Measurements from ENCODE around the gene RBMS1.
A peak's percentile ranks its signal among the peaks of the same experiment; 100 is the strongest.
"Not testable (repeated sequence)": the region's sequence is repeated elsewhere in the genome, so short reads cannot be mapped to it uniquely, and the experiment has no call there.

Gene RBMS1

GRCh38 chr2:160431441-160431840 lies 62.2 kb downstream of the RBMS1 start:
- no peak for DNase-seq

DNA sequence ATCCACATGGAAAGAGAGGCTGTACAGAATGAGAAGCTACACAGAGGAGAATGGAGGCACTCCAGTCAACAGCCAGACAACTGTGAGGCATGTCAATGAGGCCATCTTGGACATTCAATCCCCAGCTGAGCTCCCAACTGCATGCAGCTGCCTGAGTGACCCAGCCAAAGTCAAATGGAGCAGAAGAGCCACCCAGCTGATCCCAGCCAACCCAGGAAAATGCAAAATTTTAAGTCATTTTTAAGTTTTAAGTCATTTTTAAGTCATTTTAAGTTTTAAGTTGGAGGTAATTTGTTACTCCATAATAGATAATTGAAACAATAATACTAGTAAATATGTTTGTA lies 63.6 kb downstream of the RBMS1 start:
- no peak for DNase-seq

DNA sequence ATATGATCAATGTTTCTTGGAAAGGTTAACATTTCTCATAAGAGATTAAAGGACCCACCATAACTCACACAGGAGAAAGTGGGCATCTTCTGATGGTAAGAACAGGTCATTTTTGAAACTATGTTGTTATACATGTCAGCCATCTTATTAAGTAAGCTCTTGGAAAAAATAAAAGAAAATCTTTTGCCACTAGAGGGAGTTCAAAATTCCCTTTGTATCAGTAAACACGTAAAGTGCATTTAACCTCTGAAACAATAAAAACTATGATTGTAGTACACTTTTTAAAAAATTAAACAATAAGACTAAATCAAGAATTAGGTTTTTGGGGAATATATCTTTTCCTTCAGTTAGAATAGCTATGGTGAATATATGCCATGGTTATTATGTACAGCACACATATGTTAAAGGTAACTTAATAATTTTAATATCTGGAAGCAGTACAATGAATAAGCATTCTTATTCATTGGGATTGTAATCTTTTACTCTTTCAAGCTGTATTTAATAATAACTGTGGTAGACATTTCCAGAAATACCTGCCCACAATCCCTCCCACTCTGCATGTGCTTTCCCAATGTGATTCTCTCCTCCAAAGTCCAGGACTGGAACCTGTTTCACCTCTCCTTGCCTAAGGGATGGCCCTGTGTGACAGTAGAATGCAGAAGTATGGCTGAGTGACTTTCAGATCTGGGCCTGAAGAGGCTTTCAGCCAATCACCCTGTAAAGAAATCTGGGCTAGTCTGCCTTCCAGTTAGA lies 64.2 kb downstream of the RBMS1 start:
- peak; percentile 78 for DNase-seq

DNA sequence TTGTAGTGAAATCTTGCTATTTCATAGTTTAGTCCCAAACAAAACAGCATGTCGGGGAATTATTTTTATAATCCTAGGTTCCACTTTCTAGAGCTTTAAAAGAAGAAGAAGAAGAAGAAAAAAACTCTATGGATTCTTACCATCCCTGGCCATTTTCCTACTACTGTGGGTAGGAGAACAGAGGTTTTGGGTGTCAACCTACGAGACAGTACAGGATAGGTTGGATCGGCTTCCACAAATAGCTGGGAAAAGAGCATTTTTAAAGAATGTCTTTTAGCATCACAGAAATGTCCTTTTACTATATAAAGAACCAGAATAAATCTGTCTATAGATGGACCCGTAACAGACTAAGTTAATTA lies 65.2 kb downstream of the RBMS1 start:
- no peak for DNase-seq

DNA sequence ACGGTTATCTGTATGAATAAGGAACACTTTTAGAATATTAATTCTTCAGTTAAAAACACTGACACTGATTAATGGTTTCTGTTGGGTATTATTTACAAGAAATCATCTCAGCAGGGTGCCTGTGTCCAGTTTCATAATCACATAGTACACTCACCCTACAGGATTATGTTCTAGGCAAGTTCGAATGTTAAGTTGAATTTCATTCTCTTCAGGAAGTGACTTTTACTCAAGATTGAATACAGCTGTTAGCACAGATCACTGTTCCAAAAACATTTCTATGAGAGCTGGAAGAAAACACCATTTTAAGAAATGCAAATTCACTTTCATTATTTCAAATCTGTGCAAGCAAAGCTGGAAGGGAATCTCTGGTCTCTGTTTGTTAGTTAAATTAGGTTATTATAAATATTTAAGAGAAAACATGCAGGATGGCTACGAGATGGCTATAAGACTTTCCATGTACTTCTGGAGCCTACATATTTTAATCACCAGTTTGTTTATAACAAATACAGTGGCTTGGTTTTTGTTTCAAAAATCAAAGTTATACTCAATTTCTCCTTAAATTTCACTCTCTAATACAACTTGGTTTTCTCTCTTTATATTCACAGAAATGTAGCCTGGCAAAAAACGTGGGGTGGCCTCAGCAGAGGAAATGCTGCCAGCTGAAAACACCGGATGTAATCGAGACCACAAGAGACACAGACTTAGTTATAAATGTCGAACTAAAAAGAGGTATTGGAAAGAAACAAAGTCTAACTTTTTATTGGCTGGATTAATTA lies 65.8 kb downstream of the RBMS1 start:
- peak; percentile 62 for DNase-seq

- DNase-seq, result no peak
Observed at GRCh38 chr2:160426604-160427003, 67.0 kb downstream of the RBMS1 start.

GRCh38 chr2:160425434-160426151 lies 68.0 kb downstream of the RBMS1 start:
- no peak for DNase-seq

DNA sequence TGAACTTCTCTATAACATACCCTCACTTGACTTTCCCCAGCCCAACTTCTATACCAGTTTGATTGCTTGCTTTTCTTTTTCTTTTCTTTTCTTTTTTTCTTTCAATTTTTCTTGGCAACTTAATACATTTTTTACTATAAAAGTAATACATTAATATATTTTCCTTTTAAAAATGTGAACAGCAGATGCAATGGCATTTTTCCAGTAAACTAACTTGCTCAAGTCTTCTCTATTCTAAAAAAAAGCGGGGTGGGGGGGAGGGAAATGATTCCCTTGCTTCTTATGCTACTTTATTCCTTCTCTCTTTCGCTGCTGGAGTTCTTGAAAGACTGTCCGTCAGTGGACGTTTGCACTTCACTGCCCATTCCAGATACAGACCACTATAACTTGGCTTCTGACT lies 70.5 kb downstream of the RBMS1 start:
- no peak for DNase-seq

- not testable (repeated sequence) for DNase-seq
Observed at GRCh38 chr2:160421646-160422501, 71.7 kb downstream of the RBMS1 start.

GRCh38 chr2:160420711-160421110 lies 72.9 kb downstream of the RBMS1 start:
- DNase-seq, result no peak

- peak; percentile 34 for DNase-seq
Observed at GRCh38 chr2:160419776-160420505, 73.7 kb downstream of the RBMS1 start.

GRCh38 chr2:160418853-160419252 lies 74.8 kb downstream of the RBMS1 start:
- DNase-seq, result no peak

GRCh38 chr2:160418398-160418765 lies 75.2 kb downstream of the RBMS1 start:
- no peak for DNase-seq

- DNase-seq, result no peak
Observed at GRCh38 chr2:160417745-160418397, 75.7 kb downstream of the RBMS1 start.

DNA sequence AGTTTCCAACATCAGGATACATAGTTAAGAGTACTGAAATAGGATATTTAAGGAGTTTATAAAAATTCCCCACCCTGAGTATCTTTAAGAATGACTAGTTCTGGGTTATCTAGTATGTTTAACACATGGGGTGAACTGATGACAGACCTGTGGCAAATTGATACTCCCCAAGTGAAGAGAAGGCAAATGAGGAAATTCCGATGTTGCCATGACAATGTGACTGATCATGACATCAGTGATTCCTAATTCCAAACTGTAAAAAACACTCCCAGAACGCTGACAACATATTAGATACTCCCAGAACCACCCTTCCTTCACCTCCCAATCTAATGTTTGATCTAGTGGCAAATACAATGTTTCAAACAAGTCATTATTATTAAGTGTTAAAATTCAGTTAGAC lies 77.6 kb downstream of the RBMS1 start:
- peak; percentile 60 for DNase-seq

- no peak for DNase-seq
Observed at GRCh38 chr2:160411955-160412354, 81.7 kb downstream of the RBMS1 start.

GRCh38 chr2:160411167-160411566 lies 82.4 kb downstream of the RBMS1 start:
- DNase-seq, result peak; percentile 72

- no peak for DNase-seq
Observed at GRCh38 chr2:160409480-160409879, 84.1 kb downstream of the RBMS1 start.

DNA sequence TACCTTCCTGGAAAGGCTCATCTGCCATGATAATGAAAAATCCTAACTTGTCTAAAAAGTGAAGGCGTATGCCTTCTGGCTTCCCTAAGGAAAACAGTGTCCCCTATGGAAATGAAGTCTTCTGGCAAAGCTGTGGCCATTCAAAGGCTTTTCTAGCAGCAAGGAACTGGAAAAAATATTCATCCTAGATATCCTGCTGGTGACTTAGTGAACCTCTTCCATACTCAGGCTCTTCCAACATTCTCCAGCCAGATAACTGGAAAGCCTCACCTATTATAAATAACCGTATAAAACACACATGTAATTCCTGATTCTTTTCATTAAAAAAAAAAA lies 84.7 kb downstream of the RBMS1 start:
- no peak for DNase-seq

GRCh38 chr2:160408173-160408958 lies 85.2 kb downstream of the RBMS1 start:
- no peak for DNase-seq

Data from inflammatory macrophage treated with lipopolysaccharide for 4 hours (primary cell).